Erythroblast (primary cell): ENCODE results near the gene ILF3.

ENCODE experiments used
- GATA1 ChIP-seq: IDR thresholded peaks from 2 replicates; pipeline ENCODE4 v1.6.1; 2011; ENCODE audit warnings: low read depth, mild to moderate bottlenecking, control low read depth, low read length, moderate library complexity
- POLR2A ChIP-seq: IDR thresholded peaks from 2 replicates; pipeline ENCODE4 v1.6.1; 2011; ENCODE audit warnings: mild to moderate bottlenecking, low read length

DNA sequence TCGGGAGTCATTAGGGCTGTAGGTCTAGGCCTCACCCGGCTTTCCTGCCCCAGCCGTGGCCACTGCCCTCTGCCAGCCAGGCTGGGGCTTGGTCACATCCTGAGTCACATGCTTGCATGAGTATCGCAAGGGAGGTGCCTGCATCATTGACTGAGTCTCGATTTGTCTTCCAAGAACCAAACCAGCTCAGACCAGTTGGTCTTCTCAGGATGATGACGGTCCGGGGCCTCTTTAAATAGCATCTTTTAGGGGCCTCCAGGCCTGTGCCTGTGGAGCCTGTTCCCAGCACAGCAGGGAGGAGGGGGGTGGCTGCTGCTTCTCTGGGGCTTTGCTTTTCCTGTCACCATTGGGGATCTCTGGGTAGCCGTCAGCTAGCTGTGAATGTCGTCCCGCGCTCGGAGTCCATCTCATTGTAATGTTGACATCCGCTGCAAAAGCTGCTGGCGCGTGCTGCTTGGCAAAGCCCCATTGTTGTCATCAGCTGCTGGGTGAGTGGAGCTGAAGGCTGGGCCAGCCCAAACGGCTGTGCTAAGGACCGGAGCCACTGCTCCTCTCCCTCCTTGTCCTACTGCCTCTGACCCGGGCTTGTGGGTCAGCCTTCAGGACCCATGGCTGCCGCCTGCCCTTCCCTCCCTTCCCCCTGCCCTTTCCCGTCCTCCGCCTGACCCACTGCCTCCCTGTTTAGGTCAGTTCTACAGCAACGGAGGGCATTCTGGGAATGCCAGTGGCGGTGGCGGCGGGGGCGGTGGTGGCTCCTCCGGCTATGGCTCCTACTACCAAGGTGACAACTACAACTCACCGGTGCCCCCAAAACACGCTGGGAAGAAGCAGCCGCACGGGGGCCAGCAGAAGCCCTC lies 32.7 kb downstream of the ILF3 start:
- TF ChIP-seq POLR2A (no peak), GATA1 (no peak)
